Tibial artery (tissue), 4 donors: Measurements from ENCODE around the gene LOXHD1.

Source experiments
- DNase-seq, 2 donors: peaks; one replicate each; pipeline ENCODE4 v3.0.0-alpha.2; 2019
- H3K27ac ChIP-seq, 2 donors: fragments of 200-600 bp; sonication (generic) in 1 of 2; 1 replicate in 1 of 2; 2 replicates in 1 of 2; pipeline ENCODE4 v1.5.1; 2018 to 2019; ENCODE audit warnings: mild to moderate bottlenecking in 1 of 2
- H3K27me3 ChIP-seq, 2 donors: fragments of 200-600 bp; sonication (generic) in 1 of 2; one replicate each; pipeline versions ENCODE4 v1.5.1 to v1.6.0; 2016 to 2019
- H3K36me3 ChIP-seq, 3 donors: fragments of 200-600 bp; sonication (generic) in 2 of 3; one replicate each; pipeline ENCODE4 v1.5.1; 2016 to 2019; ENCODE audit warnings: mild to moderate bottlenecking in 2 of 3
- H3K4me1 ChIP-seq, 4 donors: fragments of 200-600 bp; sonication (generic) in 2 of 4; 1 replicate in 3 of 4; 2 replicates in 1 of 4; pipeline ENCODE4 v1.5.1; 2016 to 2019
- H3K4me3 ChIP-seq, 2 donors: fragments of 200-600 bp; sonication (generic) in 1 of 2; 1 replicate in 1 of 2; 2 replicates in 1 of 2; pipeline ENCODE4 v1.5.1; 2018 to 2019; ENCODE audit warnings: mild to moderate bottlenecking in 2 of 2
- H3K9me3 ChIP-seq, 3 donors: fragments of 200-600 bp; sonication (generic) in 1 of 3; one replicate each; pipeline ENCODE4 v1.5.1; 2016 to 2019
- intact Hi-C: fragments of 100-400 bp; cut with DNase I; formaldehyde crosslinking; loops from one replicate; pipeline ENCODE4 v1.15.0; 2023; ENCODE audit warnings: low total_unique reads
- TF ChIP-seq, protein P1 (sequence below), 2 experiments: fragments of 200-600 bp in 1 of 2; fragments of 450-650 bp in 1 of 2; IDR thresholded peaks; one replicate each; pipeline ENCODE4 v1.5.1; 2017 to 2019; ENCODE audit warnings: antibody characterized with exemption in 2 of 2, mild to moderate bottlenecking in 1 of 2, moderate library complexity in 1 of 2

Gene LOXHD1

DNA sequence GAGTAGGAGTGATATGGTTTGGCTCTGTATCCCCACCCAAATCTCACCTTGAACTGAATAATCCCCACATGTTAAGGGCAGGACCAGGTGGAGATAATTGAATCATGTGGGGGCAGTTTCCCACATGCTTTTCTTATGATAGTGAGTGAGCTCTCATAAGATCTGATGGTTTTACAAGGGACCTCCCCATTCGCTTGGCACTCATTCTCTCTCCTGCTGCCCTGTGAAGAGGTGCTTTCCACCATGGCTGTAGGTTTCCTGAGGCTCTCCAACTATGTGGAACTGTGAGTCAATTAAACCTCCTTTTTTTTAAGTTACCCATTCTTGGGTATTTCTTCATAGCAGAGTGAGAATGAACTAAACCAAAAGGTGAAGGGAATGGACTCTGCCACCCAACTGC, 207.5 kb downstream of the LOXHD1 start:
- TF ChIP-seq, protein P1, sequence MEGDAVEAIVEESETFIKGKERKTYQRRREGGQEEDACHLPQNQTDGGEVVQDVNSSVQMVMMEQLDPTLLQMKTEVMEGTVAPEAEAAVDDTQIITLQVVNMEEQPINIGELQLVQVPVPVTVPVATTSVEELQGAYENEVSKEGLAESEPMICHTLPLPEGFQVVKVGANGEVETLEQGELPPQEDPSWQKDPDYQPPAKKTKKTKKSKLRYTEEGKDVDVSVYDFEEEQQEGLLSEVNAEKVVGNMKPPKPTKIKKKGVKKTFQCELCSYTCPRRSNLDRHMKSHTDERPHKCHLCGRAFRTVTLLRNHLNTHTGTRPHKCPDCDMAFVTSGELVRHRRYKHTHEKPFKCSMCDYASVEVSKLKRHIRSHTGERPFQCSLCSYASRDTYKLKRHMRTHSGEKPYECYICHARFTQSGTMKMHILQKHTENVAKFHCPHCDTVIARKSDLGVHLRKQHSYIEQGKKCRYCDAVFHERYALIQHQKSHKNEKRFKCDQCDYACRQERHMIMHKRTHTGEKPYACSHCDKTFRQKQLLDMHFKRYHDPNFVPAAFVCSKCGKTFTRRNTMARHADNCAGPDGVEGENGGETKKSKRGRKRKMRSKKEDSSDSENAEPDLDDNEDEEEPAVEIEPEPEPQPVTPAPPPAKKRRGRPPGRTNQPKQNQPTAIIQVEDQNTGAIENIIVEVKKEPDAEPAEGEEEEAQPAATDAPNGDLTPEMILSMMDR (IDR thresholded peaks at IDR 0.05): no peak
- intact Hi-C loops: no loop called here
- no peak overlapping the region for H3K27ac ChIP-seq
- H3K27me3 ChIP-seq: no peaks in the 10 kb centered on the region
- no peak overlapping the region for H3K4me3 ChIP-seq
- no peak for DNase-seq
- H3K4me1 ChIP-seq: no peaks in the 10 kb centered on the region
- H3K36me3 ChIP-seq: no peaks in the 10 kb centered on the region
- peaks cover 0 to 10% (median 10%) of the 10 kb centered on the region in 3 donors for H3K9me3 ChIP-seq

DNA sequence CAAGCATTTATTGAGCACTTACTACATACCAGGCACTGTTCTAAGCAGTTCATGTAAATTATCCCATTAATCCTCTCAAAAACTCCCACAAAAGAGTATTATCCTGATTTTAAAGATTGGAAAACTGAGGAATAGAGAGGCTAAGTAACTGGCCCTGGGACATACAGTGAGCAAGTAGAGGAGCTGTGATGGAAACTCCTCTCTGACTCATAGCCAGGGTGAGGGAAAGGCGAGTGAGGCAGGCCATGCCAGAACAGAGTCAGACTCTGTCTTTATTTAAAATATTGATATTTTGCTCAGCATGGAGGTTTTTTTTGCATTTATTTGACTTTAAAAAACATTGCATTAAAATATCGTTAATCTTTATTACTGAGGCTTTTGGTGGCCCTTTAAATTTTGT, 208.0 kb downstream of the LOXHD1 start:
- peaks cover 0 to 10% (median 10%) of the 10 kb centered on the region in 3 donors for H3K9me3 ChIP-seq
- H3K36me3 ChIP-seq: no peaks in the 10 kb centered on the region
- intact Hi-C loops: no loop called here
- H3K27me3 ChIP-seq: no peaks in the 10 kb centered on the region
- TF ChIP-seq, protein P1 (IDR thresholded peaks at IDR 0.05): no peak
- H3K27ac ChIP-seq: no peak overlapping the region
- H3K4me1 ChIP-seq: no peaks in the 10 kb centered on the region
- no peak overlapping the region for H3K4me3 ChIP-seq
- DNase-seq: no peak

DNA sequence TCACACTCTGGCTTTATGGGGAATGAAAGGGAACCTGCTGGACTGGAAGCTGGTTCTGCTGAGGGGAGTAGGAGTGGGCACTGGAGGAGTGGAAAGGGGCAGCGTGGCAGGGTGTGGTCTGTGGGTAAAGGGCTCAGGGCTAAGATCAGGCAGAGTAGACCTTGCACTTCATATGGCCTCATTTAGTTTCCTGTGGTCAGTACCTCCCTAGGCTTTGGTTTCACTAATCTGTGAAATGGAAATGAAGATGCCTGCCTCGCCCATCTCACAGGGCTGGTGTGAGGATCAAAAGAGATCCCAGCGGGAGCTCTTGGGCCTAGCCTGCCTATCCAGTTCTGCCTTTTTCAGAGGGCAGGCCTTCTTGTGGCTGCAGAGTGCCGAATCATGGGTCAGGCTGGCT, 208.7 kb downstream of the LOXHD1 start:
- Histone ChIP-seq H3K4me3 (no peak overlapping the region), H3K9me3 (peaks cover 0 to 10% (median 10%) of the 10 kb centered on the region in 3 donors), H3K36me3 (no peaks in the 10 kb centered on the region), H3K27ac (no peak overlapping the region), H3K27me3 (no peaks in the 10 kb centered on the region), H3K4me1 (no peaks in the 10 kb centered on the region)
- DNase-seq: no peak
- intact Hi-C loops: no loop called here
- TF ChIP-seq, protein P1 (IDR thresholded peaks at IDR 0.05): no peak

DNA sequence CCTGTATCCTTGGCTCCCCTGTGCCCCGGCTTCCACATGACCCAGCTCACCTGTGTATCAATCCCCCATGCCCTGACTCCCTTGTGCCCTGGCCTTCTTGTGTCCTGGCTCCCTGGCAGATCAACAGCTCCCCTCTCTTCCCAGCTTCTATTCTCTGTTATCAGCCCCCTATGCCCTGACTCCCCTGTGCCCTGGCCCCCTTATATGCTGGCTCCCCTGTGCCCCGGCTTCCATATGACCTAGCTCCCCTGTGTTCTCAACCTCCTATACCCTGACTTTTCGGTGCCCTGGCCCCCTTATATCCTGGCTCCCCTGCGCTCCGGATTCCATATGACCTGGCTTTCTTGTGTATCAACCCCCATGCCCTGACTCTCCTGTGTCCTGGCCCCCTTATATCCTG, 209.2 kb downstream of the LOXHD1 start:
- H3K4me1 ChIP-seq: no peaks in the 10 kb centered on the region
- DNase-seq: no peak
- intact Hi-C loops: no loop called here
- H3K36me3 ChIP-seq: no peaks in the 10 kb centered on the region
- H3K27me3 ChIP-seq: no peaks in the 10 kb centered on the region
- H3K9me3 ChIP-seq: peaks cover 0 to 10% (median 10%) of the 10 kb centered on the region in 3 donors
- H3K27ac ChIP-seq: no peak overlapping the region
- TF ChIP-seq, protein P1 (IDR thresholded peaks at IDR 0.05): no peak
- no peak overlapping the region for H3K4me3 ChIP-seq

DNA sequence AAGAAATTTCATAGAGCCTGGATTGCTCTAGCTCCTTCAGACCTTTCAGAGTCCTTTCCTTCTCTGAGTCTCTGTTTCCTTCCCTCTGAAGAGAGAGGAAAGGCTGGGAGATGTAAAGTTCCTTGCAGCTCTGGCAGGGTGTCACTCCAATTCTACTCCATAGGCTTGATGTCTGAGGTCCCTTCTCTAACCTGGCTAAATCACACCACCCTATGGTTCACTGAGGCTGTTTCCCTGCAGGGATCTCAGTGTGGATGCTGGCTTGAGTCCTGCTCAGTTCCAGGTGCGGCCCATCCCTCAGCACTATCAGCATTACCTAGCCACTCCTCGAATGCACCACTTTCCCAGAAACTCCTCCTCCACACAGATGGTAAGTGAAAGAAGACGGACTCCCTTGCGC, 209.7 kb downstream of the LOXHD1 start:
- DNase-seq: no peak
- TF ChIP-seq, protein P1 (IDR thresholded peaks at IDR 0.05): no peak
- no peaks in the 10 kb centered on the region for H3K4me1 ChIP-seq
- H3K9me3 ChIP-seq: peaks cover 0 to 10% (median 10%) of the 10 kb centered on the region in 3 donors
- H3K4me3 ChIP-seq: no peak overlapping the region
- intact Hi-C loops: no loop called here
- no peaks in the 10 kb centered on the region for H3K36me3 ChIP-seq
- no peak overlapping the region for H3K27ac ChIP-seq
- H3K27me3 ChIP-seq: no peaks in the 10 kb centered on the region
